GM18499 (cell line): ENCODE measurements around the gene ICOS.
"Not testable (repeated sequence)": the region's sequence is repeated elsewhere in the genome, so short reads cannot be mapped to it uniquely, and the experiment has no call there.

ENCODE experiments used
- ATAC-seq: cut with Tn5 transposase; IDR thresholded peaks from one replicate; pipeline ENCODE4 v1.9.1; 2021; ENCODE audit warnings: moderate number of reproducible peaks; ENCODE audit not compliant: insufficient read depth, unreplicated experiment

ICOS gene

DNA sequence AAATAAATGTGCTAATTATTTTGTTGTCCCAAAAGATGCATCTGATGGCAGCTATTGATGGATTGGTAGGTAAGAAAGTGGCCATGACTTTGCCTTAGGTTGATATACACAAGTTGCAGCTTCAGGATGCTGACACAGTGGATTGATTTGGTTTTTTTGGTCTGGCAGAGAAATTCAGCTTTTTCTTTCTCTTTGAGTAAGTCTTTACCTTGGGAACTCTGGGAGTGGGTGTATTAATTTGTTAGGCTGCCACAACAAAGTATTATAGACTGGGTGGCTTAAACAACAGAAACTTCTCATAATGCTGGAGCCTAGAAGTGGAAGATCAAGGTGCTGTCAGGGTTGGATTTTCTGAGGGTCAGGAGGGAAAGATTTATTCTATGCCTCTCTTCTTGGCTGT, 19.8 kb upstream of the ICOS start:
- ATAC-seq: no peak

DNA sequence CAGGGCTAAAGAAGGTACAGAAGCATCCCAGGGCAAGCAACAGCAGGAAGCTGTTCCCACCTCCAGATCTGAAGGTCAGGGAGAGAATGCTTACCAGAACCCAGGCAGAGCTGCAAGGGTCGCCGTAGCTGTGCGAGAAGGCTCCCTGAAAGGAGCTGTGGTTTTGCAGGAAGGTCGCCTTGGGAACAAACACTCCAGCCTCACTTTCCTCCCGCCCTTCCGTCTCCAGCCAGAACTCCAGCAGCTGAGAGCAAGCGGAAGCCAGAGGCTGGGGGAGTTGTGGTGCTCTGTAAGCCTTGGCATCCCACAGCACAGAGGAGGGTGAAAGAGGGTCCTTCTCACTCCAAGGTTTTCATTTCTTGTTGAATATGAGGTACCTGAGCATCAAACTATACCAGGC, 18.3 kb upstream of the ICOS start:
- ATAC-seq: no peak

DNA sequence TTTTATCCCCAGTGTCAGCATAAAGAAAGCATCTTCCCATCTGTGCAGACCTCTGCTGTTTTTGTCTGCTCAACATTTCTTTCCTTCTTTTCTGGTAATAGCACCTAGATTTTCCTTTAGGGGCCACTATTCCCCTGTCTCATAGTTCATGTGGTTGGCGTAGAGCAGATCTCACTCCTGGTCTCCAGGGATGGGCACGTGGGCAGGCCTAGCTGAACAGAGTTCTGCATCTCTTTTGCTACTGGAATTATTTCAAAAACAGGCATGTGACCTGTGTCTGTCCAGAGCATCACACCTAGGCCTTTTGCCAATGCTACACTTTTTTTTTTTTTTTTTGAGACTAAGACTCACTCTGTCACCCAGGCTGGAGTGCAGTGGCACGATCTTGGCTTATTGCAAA, 17.7 kb upstream of the ICOS start:
- no peak for ATAC-seq

DNA sequence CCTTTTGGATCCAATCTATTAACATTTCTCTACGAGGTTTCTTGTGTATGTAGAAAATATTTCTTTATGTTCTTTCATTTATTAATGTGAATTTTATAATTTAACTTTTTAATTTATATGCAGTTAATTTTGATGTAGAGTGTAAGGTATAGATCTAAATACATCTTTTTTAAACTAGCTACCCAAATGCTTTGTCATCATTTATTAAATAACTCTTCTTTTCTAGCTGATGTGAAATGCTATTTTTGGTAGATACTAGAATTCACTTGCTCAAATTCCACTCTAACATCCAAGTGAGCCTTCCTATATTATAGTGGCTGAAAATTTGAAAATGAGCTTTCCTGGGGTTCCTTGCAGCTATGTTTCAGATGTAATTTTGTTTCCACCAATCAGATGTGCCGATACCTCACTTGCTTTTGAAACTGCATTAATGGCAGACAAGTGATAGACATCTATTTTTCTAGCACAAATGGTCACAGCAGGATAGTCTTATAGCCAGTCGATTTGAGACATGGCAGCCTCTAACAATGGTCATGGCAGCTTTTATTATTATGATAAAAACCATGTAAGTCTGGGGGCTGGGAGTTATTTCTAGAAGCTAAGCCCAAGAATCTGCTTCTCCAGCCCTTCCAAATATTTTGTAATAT, 10.9 kb upstream of the ICOS start:
- no peak for ATAC-seq

DNA sequence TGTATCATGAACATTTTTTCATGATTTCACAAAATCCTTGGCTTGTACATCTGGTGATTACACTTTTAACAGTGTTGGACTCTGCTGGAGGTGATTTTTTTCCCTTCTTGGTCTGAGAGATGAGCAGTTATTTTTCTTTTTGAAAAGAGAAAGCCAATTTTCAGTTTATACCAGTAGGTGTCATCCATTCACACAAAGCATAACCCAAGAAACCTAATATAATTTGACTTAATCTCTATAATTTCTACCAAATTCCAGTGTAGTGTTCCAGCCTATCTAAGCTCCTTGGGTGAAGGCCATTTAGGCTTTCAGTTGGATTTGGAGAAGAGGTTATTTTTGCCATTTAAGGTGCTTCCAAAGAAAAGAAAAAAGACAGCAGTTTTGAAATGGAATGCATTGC, 7.7 kb upstream of the ICOS start:
- ATAC-seq: no peak

DNA sequence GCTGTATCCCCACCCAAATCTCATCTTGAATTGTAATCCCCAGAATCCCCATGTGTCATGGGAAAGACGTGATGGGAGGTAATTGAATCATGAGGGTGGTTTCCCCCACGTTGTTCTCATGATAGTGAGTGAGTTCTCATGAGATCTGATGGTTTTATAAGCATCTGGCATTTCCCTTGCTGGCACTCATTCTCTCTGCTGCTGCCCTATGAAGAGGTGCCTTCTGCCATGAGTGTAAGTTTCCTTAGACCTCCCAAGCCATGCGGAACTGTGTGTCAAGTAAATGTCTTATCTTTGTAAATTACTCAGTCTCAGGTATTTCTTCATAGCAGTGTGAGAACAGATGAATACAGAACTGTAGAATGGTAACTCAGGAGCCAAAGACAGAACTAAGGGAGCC, 5.3 kb upstream of the ICOS start:
- ATAC-seq: not testable (repeated sequence)

DNA sequence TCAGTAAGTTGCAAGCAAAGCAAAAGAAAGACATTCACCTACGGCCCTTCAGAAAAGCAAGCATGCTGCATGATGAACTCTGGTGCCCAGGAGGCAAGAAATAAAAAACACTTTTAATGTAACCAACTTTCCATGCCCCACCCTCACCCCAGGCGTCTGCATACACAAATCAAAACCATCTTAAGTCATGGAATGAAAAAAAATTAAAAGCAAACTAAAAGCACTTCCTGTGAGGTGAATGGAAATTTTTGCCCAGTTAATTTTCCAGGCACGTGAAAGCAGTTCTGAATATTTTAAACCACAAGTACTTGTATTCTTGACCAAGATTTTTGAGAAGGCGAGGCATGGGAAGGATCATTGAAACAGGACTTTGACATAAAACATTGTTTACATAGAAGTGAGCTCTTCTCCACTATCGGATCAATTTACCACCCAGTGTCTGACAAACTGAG, 2.5 kb upstream of the ICOS start:
- no peak for ATAC-seq

DNA sequence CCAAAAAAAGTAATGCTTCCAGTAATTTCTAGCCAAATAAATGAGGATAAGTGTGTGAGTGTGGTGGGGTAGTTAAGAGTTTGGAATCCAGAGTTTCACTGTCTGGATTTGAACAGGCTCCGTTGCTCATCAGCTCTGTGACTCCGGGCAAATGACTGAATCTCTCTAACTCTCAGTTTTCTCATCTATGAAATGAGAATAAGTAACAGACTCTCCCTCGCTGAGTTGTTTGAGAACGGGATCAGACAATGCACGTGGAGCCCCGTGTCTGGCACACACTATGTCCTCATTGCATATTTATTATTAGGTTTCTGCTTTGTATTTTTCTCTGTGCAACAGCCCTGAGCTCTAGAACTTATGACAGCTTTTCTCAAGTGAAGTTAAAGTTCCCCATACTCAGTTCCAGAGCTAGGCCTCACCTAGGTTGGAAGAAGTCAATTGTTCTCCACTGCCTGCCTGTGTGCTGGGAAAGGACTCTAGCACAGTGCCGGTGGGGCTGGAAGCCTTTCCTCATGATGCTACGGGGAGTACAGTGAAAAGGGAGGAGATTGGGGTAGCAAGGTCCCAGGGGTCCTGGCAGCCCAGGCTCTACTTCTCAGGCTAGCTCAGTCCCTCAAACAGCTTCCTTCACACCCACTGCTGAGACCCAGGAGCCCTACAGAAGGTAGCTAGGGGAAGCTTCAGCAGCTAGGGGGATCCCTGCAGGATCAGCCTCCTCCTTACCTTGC, 1.7 kb upstream of the ICOS start:
- ATAC-seq: no peak

DNA sequence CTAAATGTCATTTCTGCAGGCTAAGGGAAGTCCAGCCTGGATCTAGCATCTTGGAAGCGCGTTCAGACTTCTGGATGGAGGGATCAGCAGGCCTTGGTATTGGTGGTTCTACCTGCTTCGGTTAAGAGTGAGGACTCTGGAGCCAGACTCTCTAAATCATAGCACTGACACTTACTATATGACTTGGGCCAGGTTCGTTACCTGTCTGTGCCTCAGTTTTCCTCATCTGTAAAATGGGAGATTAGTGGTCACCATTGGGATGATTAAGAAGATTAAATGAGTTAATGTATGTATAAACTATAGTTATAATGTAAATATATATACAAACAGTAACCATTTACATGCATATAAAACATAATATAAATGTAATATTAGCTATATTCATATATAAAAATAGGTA, 995 bp upstream of the ICOS start:
- ATAC-seq: no peak

DNA sequence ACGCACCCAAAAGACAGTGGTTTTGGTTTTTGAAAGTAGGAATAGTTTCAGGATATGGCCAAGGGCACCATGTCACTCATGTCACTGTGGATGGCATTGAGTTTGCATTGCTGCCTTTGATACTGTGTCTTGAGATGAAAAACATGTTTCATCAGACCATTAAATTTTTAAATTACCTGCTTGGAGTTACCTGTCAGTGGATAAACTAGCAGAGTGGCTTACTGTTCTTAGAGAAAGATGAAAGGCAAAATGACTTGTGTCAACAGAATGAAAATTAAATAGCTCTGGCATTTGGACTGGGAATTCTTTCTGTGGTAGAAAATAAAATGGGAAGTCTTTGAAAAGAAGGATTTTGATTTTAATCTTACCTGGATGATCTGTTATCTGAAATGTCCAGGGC, 386 bp downstream of the ICOS start:
- no peak for ATAC-seq

DNA sequence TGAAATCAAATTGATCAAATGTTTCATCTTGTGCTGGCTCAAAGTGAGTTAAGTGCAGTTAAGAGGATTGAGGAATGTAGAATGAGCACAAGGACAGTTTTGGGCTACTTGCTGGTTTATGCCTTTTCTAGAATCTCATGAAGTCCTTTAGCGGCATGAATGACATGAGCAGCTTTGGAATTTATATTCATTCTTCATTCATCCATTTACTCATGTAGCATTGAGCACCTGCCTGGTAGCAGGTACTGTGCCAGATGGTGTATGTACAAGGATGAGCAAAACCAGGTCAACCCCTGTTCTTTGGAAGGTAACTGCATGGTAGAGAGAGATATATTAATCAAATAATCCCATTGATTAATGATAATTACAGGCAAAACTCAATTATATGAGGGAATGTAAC, 1.2 kb downstream of the ICOS start:
- no peak for ATAC-seq

DNA sequence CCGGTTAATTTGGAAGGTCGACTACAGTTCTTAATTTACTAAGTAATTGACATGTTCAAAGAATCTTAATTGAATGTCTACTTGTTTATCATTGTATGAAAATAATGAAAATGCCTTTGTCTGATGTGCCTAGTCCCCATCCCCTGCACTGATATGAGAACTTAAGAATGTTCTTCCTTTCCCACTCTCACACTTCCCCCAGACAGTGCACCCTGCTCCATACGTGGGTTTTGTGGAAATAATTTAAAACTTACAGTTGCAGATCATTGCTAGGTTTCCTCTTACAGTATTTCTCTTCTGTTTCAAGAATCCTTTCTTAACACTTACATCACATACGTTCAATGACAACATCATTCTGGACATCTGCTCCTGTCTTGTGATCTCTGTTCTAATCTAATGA, 3.5 kb downstream of the ICOS start:
- no peak for ATAC-seq

DNA sequence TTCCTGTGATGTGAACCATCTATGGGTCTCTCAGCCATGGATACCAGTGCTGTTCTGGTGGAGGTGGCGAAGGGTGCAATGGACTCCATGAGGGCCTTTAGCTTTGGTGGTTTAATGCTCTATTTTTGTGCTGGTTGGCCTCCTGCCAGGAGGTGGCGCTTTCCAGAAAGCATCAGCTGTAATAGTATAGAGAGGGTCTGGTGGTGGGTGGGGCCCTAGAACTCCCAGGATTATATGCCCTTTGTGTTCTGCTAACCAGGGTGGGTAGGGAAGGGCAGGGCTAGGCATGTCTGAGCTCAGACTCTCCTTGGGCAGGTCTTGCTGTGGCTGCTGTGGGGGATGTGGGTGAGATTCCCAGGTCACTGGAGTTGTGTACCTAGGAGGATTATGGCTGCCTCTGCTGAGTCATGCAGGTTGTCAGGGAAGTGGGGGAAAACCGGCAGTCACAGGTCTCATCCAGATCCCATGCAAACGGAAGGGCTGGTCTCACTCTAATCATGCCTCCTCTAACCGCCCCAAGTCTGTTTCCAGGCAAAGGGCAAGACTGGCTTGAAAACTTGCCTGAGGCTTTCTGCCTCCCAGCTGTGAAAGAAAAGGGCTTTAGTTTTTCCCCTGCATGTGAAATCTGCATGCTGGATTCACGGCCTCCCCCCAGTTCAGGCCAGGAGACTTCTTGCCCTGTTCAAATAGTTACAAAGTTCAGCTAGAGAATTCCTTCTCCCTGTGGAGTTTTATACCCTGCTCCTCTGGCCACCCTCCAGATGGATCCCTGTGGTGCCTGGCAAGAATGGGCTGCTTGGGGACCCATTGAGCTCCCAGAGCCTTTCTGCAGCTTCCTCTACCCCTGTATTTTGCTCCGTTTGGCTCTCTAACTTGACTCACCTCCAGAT, 7.2 kb downstream of the ICOS start:
- not testable (repeated sequence) for ATAC-seq

DNA sequence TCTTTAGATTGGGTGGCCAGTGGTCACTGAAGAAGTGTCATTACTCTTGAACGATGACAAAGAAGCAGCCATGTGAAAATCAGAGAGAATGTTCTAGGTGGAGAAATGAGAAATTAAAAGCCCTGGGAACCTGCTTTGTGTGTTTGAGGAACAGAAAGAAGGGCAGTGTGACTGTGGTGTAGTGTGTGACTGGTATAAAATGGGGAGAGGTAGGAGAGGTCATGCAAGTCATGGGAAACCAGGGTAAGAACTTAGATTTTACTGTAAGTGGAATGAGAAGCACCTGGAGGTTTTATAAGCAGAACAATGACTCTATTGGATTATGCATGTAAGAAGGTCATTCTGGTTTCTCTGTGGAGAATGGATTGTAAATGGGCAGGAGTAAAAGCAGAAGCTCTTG, 12.2 kb downstream of the ICOS start:
- ATAC-seq: peak; percentile 50

DNA sequence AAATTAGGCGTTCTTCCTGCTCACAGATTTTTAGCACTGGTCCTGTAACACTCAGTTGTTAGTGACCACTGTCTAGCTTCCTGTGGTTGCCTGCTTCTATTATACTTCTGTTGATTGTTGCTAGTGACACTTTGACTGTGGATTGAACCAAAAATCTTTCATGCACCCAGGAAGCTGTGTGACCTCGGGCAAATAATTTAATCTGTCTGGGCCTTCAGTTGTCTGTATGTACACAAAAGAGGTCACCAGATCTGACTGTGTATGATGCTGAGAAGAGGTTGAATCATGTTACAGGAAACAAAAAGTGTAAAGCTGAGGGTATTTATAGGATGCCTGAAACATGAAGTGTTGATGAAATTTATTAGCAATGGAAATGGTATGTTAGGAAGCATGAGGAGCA, 12.7 kb downstream of the ICOS start:
- peak; percentile 15 for ATAC-seq

DNA sequence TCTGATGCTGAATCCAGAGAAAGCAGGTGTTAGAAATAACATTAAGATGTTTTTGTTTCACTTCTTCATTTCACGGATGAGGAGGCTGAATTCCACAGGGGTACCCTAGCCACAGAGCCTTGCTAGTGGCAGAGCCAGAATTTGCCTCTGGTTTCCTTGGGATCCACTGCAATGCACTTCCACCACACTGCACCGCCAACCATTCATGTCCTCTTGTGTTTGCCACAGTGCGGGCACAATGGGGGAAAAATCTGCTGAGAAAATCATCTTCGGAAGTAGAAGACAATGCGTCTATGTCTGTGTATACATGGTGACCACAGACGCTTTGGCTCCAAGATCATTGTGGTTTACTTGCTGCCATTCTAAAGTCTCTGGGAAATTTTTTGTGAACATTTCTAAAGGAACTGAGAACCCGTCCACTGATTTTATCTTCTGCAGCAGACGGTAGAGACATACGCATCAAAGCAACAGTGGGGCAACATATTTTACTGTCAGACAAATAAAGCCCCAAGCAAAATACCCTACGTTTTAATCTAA, 14.9 kb downstream of the ICOS start:
- no peak for ATAC-seq

DNA sequence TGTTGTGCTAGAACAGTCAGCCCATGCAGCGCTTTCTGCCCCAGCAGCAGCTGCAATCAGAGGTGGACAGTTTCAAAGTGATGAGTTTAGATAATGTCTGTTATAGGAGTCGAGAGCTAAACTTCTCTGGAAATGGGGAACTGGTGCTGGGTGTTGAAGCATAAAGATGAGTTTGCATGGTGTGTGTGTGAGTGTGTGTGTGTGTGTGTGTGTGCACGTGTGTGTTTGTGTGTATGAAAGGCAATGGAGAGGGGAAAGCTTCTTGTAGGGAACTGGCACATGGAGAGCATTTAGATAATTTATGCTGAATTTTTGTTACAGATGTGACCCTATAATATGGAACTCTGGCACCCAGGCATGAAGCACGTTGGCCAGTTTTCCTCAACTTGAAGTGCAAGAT, 22.7 kb downstream of the ICOS start:
- ATAC-seq: no peak

DNA sequence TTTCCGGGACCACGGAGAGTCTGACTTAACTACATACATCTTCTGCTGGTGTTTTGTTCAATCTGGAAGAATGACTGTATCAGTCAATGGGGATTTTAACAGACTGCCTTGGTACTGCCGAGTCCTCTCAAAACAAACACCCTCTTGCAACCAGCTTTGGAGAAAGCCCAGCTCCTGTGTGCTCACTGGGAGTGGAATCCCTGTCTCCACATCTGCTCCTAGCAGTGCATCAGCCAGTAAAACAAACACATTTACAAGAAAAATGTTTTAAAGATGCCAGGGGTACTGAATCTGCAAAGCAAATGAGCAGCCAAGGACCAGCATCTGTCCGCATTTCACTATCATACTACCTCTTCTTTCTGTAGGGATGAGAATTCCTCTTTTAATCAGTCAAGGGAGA, 23.1 kb downstream of the ICOS start:
- ATAC-seq: no peak

DNA sequence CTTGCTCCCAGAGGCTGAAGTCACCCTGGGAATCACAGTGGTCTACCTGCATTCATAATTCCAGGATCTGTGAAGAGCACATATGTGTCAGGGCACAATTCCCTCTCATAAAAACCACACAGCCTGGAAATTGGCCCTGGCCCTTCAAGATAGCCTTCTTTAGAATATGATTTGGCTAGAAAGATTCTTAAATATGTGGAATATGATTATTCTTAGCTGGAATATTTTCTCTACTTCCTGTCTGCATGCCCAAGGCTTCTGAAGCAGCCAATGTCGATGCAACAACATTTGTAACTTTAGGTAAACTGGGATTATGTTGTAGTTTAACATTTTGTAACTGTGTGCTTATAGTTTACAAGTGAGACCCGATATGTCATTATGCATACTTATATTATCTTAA, 24.2 kb downstream of the ICOS start:
- no peak for ATAC-seq

DNA sequence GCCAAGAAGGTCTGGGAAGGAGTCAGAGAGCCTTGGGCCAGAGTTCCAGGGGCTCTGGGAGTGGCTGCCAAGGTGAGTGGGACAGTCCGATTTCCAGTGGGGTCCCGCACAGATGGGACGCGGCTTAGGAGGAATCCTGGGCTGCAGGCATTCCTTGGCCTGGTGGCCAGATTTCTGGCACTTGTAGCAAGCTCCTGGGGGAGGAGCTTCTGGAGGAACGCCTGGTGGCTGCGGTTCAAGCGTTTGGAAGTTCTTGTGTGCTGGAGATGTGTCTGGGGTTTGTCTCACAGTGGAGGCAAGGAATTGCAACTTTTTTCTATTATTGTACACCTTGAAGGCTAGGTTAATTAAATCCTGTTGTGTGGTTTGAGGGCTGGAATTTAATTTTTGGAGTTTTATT, 28.6 kb downstream of the ICOS start:
- ATAC-seq: not testable (repeated sequence)

DNA sequence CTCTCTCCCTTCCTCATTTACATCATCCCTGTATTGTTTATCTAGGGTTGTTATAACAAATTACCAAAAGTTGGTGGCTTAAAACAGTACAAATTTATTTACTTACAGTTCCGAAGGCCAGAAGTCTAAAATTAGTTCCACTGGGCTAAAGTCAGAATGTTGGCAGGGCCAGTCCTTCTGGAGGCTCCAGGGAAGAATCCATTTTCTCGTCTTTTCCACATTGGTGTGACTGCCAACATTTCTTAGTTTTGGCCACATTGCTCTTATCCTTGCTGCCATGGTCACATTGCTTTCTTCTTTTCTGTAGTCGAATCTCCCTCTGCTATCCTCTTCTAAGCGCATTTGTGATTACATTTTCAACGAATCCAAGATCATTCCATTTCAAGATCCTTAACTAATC, 34.7 kb downstream of the ICOS start:
- ATAC-seq: no peak
